Measurements from ENCODE around the gene RGS2.

RGS2 gene

DNA sequence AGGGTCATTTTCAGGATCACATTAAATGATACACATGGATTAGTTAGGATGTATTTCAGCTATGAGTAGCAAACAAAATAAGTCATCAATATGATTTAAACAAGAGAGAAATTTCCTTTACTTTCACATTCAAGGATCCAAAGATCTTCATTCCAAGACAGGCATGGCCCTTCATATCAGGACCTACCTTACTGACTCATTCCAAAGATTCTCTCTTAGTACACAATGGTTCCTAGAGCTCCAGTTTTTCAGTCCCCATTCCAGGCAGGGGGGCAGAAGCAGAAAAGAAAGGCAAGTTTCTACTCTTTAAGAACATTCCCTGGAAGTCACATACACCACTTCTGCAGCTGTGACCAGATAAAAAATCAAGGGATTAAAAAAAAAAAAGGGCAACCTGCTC lies 23.7 kb downstream of the RGS2 start:
- in situ Hi-C loops (cut with HindIII; ENCODE audit: low pct_ligation_motif_present, low sequenced_read_pairs): no loop called here
- H3K27ac ChIP-seq: no peak overlapping the region
- TF ChIP-seq, protein P1, sequence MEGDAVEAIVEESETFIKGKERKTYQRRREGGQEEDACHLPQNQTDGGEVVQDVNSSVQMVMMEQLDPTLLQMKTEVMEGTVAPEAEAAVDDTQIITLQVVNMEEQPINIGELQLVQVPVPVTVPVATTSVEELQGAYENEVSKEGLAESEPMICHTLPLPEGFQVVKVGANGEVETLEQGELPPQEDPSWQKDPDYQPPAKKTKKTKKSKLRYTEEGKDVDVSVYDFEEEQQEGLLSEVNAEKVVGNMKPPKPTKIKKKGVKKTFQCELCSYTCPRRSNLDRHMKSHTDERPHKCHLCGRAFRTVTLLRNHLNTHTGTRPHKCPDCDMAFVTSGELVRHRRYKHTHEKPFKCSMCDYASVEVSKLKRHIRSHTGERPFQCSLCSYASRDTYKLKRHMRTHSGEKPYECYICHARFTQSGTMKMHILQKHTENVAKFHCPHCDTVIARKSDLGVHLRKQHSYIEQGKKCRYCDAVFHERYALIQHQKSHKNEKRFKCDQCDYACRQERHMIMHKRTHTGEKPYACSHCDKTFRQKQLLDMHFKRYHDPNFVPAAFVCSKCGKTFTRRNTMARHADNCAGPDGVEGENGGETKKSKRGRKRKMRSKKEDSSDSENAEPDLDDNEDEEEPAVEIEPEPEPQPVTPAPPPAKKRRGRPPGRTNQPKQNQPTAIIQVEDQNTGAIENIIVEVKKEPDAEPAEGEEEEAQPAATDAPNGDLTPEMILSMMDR (IDR thresholded peaks at IDR 0.05; ENCODE audit: low read depth, low read length, missing control alignments): no peak

DNA sequence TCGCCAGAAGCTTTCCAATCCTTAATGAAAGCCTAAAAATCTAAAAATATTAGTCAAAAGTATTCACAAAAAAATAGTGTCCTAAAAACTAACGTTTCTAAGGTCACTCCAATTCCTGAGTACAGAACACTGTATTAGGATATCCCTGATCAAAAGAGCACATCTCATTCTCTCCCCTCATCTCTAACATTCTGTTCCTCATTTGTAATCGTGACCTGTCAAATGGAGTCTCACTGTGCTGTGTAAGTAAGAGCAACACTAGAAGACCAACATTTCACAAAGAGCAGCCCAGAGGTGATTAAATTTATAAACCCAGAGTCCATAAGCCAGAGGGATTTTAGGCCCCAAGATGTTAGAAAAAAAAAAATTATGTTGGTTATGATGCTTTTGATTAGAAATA lies 26.3 kb downstream of the RGS2 start:
- no peaks in the 10 kb centered on the region for H3K36me3 ChIP-seq (replicated peaks)
- DNase-seq: no peak
- no peak overlapping the region for H3K27ac ChIP-seq
- TF ChIP-seq, protein P1 (IDR thresholded peaks at IDR 0.05; ENCODE audit: low read depth, low read length, missing control alignments): no peak
- H3K4me3 ChIP-seq (ENCODE audit: low read depth, low read length): no peak overlapping the region
- no peaks in the 10 kb centered on the region for H3K27me3 ChIP-seq (replicated peaks)
- in situ Hi-C loops (cut with HindIII; ENCODE audit: low pct_ligation_motif_present, low sequenced_read_pairs): no loop called here

More for the DNA sequence above, 23.7 kb downstream of the RGS2 start:
- no peak for DNase-seq
- Histone ChIP-seq H3K27me3 (replicated peaks) (no peaks in the 10 kb centered on the region), H3K4me3 (ENCODE audit: low read depth, low read length) (no peak overlapping the region), H3K36me3 (replicated peaks) (no peaks in the 10 kb centered on the region)

DNA sequence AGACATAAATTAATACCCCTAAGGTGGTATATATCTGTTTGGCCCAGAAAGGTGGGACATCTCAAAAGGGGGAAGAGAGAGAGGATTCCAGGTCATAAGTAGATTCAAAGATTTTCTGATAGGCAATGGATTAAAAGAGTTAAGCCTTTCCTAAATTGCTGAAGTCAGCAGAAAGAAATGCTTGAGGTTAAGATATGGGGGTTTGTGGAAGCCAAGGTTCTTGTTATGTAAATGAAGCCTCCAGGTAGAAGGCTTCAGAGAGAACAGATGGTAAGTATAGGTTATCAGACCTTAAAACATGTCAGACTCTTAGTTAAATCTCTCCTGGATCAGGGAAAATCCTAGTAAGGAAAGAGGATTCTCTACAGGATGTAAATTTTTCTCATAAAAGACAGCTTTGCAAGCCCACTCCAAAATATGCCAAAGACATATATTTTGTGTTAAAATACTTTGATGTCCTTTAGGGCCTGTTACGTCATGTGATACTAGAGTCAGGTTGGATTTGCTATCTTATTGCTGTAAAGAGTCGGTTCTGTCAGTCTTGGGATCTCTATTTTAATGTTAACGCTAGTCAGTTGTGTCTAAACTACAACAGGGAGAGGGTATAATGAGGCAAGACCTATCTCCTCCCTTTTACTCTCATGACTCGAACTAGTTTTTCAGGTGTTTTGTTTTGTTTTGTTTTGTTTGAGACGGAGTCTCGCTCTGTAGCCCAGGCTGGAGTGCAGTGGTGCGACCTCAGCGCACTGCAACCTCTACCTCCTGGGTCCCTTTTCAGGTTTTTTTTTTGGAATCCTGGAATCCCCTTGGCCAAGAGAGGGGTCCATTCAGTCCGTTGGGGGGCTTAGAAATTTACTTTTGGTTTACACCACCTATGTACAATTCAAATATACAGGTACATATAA lies 30.6 kb downstream of the RGS2 start:
- DNase-seq: no peak
- TF ChIP-seq, protein P1 (IDR thresholded peaks at IDR 0.05; ENCODE audit: low read depth, low read length, missing control alignments): no peak
- H3K27me3 ChIP-seq (replicated peaks): no peaks in the 10 kb centered on the region
- in situ Hi-C loops (cut with HindIII; ENCODE audit: low pct_ligation_motif_present, low sequenced_read_pairs): no loop called here
- H3K4me3 ChIP-seq (ENCODE audit: low read depth, low read length): no peak overlapping the region
- no peak overlapping the region for H3K27ac ChIP-seq
- no peaks in the 10 kb centered on the region for H3K36me3 ChIP-seq (replicated peaks)

DNA sequence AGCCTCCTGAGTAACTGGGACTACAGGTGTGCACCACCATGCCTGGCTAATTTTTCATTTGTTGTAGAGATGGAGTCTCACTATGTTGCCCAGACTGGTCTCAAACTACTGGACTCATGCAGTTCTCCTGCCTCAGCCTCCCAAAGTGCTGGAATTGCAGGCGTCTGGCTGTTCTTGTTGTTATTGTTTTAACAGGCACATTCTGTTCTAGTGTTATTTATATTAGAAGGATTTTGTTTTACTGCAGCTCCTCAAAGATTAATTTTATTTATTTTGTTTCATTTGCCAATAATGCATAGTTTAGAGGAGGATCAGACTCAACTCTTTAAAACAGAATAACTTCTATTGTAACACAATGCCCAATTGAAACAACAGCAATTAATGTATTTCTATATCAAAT lies 35.5 kb downstream of the RGS2 start:
- no peak for DNase-seq
- no peak overlapping the region for H3K4me3 ChIP-seq (ENCODE audit: low read depth, low read length)
- TF ChIP-seq, protein P1 (IDR thresholded peaks at IDR 0.05; ENCODE audit: low read depth, low read length, missing control alignments): no peak

DNA sequence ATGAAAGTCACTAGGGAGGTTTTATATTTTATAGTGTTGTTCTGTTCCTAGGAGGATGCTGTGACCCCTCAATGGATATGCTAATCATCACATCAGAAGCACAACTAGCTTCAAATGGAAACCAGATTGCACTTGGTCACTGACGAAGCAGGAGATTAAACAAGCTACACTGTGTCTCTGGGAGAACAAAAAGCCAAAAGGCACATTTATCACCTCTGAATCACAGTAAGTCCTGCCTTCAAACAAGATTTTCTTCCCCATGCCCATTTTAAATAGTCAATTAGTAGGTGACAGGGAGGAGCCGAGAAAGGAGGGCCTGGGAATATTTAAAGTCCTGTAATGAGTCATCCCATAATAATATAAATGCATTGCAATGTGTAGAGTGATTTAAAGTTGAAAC lies 38.1 kb downstream of the RGS2 start:
- H3K27ac ChIP-seq: no peak overlapping the region
- TF ChIP-seq, protein P1 (IDR thresholded peaks at IDR 0.05; ENCODE audit: low read depth, low read length, missing control alignments): no peak
- no peaks in the 10 kb centered on the region for H3K27me3 ChIP-seq (replicated peaks)
- no peak for DNase-seq
- in situ Hi-C loops (cut with HindIII; ENCODE audit: low pct_ligation_motif_present, low sequenced_read_pairs): no loop called here
- H3K36me3 ChIP-seq (replicated peaks): no peaks in the 10 kb centered on the region
- H3K4me3 ChIP-seq (ENCODE audit: low read depth, low read length): no peak overlapping the region

More for the DNA sequence above, 35.5 kb downstream of the RGS2 start:
- no peak overlapping the region for H3K27ac ChIP-seq
- in situ Hi-C loops (cut with HindIII; ENCODE audit: low pct_ligation_motif_present, low sequenced_read_pairs): no loop called here
- H3K27me3 ChIP-seq (replicated peaks): no peaks in the 10 kb centered on the region
- no peaks in the 10 kb centered on the region for H3K36me3 ChIP-seq (replicated peaks)
